Measurements from ENCODE around the gene ARHGAP21.

The ARHGAP21 gene

GRCh38 chr10:24722131-24722675, 1.5 kb downstream of the ARHGAP21 start:
- no peak for DNase-seq

DNA sequence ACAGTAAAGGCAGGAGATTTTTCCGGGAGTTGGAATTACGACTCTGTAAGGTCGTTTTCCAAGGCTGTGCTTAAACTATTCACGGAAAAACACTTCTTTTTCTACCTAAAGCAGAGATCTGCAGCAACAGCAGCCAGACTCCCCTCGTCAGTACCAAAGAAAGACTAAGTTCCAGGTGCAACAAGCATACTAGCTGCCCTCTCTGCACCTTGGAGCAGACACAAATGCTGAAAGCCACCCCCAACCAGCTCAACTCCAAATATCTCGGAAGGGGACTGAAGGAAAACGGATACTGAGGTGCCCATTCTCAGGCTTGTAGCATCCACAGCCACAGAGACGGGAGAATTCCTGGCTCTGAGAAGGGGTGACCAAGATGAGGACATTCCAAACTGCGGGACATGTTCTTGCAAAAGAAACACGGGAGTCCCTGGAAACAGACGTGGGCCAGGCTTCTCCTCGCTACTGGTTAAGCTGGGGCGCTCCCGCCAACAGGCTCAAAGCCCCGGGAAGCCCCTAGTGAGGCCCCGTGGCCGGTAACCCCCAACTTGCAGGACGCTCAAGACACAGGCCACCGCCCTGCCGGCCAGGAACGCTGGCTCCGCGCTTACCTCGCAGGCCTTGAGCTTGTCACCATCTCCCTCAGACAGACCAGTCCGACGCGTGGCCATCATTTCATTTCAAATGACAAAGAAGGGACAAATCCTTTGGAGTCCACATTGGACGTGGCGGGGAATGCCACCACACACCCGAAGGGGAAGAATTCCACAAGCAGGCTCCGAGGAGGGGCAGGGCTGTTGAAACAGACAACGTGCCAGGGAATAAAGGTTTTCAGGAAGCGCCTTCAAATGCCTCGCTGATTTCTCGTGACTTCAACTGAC, 2.2 kb downstream of the ARHGAP21 start:
- no peak for DNase-seq

DNA sequence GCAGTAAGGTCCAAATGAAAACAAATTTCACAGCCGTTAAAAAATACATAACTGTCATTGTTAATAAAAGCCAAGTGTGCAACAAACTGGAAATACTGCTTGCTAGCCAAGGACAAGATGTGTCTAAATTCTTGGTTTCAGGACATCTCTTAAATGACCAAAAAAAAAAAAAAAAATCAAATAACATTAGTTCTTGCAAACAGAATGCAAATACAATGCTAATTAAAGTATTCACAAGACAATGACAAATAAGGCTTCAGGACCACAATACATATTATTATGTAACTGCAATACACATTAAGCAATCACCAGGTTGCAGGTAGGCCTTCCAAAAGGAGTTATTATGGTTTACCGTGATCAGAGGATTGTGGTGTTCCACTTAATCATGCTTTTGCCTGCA, 3.6 kb downstream of the ARHGAP21 start:
- DNase-seq, result no peak

DNA sequence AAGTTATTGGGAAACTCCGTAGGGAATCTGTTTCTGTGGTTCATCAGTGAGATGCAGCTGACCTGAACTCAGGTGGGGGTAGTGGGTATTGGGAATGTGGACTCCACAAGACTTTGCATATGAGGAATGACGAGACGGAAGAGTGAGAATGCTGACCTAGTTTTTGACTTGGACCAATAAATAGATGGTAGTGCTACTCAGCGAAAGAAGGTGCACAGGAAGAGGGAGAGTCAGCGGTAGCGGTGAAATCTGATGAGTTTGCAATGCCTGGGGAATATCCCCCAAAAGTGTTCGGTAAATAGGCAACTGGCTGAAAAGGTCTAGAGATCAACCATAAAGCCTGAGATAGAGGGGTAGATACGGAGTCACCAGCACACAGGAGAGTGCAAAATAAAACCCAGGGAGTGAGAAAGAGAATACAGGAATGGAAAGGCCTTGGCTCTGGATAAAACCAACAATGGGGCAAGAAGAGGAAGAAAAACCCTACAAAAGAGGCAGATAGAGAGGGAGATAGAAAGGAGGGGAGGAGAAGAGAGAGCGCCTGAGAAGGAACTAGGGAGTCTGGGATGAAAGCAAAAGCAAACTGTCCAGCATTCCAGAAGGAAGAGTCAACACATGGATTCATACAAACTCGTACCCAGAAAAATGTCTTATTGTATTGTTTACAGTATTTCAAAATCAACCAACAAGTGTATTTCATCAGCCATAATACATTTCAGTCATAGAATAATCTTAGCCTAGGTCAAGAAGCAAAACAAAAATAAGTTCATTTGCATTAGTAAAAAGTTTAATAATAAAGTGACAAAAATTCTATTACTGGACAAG, 5.4 kb downstream of the ARHGAP21 start:
- no peak for DNase-seq

GRCh38 chr10:24716295-24716694, 7.4 kb downstream of the ARHGAP21 start:
- no peak for DNase-seq

DNA sequence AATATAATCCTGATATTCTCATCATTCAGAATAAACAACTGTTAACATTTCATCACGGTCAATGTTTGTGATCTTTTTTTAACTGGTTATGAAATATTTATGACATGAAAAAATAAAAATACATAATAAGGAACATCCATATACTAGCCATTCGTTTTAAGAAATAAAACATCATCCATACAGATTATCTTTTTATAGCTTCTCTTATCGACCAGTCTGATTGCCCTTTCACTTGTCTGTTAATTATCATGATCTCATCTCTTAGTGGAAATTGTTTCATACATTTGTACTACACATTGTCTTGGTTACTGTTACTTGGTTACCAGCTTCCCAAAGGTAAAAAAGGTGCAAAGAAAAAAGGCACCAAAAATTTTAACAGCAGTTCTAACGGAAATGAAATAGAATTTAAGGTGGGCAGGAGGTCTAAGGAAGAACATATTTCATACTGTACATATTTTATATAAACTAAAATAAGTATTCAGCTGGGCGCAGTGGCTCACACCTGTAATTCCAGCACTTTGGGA, 8.4 kb downstream of the ARHGAP21 start:
- no peak for DNase-seq

DNA sequence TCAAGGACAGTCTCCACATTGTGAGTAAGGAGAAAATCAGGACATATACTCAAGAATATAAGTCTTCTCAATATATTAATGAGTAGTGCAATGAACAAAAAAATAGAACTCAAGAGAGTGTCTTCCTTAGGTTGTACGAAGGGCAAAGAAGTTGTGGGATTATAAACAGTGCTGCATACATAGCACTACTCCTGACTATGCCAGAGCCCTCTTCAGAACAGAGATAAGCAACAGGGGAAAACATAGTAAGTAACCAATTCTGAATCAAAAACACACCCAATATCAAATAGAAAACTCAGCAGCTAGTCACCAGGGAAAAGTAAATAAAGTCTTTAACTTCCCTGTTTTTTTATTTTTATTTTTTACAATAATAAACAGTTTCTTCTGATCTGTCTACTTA, 10.6 kb downstream of the ARHGAP21 start:
- DNase-seq, result no peak

GRCh38 chr10:24711465-24711864, 12.2 kb downstream of the ARHGAP21 start:
- DNase-seq, result no peak

GRCh38 chr10:24708081-24708480, 15.6 kb downstream of the ARHGAP21 start:
- DNase-seq, result no peak

GRCh38 chr10:24707445-24707844, 16.2 kb downstream of the ARHGAP21 start:
- DNase-seq, result no peak

DNA sequence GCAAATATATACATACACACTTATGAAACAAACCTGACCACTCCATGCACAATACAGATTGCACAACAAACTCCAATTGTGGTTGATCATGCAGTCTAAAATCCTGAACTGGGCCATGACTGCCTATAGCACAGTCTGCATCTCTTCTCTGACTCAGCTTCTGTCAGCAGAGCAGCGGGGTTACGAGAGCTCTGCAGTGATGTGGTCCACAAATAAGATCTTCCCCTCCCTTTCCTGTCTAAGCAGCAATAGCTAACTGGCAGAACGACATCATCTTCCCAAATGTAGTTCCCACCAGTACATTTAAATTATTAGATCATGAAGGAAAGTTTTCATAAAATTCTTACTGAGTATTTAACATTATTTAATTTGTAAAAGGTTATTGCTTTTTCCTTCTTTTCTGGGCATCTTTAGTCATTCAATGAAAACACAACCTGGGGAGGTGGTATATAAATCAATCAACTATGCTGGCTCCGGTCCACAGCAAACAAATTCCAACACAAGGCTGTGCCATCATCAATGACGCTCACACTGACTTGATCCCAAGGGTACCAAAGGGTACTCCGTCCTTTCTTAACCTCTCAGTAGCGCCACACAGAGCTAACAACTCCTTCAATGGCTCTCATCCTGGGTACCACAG, 17.1 kb downstream of the ARHGAP21 start:
- DNase-seq, result peak; percentile 50

- no peak for DNase-seq
These were observed 20.0 kb downstream of the ARHGAP21 start for GRCh38 chr10:24703700-24704099.

- peak; percentile 16 for DNase-seq
These were observed 22.2 kb downstream of the ARHGAP21 start for GRCh38 chr10:24701447-24701846.

GRCh38 chr10:24700948-24701347, 22.7 kb downstream of the ARHGAP21 start:
- no peak for DNase-seq

DNA sequence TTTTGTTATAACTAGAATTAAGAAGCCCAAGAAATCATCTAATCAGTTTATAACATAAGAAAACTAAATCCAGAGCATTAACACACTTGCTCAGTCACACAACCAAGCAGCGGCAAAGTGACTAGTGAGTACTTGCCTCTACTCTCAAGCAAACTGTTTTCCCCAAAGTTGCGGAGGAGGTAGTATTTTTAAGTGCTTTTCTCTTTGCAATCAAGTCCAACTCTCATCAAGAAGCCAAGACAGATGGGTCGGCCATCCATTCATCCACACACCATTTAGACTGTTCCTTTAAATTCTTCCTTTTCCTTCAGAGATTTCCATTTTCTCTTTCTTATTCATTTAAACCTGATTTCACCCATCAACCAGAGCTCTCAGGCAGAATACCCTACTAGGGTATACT, 25.4 kb downstream of the ARHGAP21 start:
- no peak for DNase-seq

- no peak for DNase-seq
These were observed 26.6 kb downstream of the ARHGAP21 start for GRCh38 chr10:24697080-24697479.

DNA sequence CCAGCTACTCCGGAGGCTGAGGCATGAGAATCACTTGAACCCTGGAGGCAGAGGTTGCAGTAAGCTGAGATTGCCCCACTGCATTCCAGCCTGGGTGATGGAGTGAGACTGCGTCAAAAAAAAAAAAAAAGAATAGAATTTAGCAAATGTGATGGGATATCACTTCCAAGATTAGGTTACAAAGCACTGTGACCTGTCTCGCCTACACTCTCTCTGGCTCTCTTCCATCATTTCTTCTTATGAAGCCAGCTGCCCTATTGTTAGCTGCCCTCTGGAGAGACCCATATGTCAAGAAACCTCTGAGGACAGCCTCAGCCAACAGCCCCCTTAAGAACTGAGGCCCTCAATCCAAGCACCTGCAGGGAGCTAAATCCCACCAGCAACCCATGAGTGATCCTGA, 28.2 kb downstream of the ARHGAP21 start:
- no peak for DNase-seq

DNA sequence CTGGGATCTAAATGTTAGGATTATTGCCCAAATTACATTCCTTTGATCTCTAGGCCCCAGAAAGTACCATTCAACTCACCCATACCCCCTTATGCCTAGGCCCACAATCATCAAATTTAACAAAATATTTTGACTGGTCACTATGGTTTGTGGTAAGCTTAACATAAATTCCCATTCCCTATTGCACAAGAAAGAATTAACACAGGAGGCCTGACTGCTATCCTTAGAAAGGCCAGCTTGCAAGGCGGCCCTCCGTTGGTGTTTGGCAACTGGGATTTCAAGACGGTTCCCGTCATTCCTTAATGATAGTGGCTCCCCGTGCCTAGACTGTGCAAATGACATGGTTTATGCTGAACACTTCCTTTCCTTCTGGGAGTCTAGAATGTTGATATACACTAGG, 29.6 kb downstream of the ARHGAP21 start:
- DNase-seq, result no peak

DNA sequence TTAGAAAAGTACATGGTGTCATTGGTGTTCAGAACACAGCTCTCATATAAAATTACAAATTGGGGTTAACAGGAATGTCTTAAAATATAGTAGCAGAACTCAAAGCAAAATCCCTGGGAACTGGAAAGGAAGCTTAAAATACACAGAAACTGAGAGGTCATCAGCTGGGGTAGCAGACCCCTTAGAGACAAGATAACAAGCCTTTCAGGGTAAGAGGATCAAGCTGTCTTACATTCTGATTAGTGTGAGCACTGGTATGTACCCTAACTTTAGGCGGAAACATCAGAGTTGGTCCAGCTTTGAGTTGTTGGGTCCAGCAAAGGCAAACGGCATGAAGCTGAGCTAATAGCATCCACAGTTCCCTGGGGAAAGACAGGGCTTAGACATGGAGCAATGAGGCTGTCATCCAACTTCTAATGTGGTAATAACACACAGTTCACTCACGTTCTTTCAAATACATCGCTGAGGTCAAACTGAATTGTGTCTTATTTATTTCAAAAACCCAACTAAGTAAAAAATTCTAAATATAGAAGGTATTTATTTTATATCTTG, 32.6 kb downstream of the ARHGAP21 start:
- no peak for DNase-seq

GRCh38 chr10:24685958-24686540, 37.6 kb downstream of the ARHGAP21 start:
- DNase-seq, result no peak

DNA sequence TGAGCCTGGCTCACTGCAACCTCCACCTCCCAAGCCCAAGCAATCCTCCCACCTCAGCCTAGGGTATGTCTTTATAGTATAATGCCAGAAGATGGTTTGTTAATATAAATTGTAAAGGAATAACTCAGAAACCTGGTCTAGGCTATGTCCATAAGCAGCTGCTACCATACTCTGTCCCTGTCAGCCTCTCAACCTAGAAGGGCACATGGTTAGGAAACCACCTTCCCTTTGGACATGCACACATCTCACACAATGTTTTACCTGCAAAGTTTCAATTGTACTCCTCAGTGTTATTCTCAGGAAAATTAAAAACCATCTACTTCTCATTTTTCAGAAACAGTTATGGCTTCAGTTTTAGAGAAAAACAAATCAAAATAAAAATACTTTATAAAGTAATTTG, 40.1 kb downstream of the ARHGAP21 start:
- no peak for DNase-seq

DNA sequence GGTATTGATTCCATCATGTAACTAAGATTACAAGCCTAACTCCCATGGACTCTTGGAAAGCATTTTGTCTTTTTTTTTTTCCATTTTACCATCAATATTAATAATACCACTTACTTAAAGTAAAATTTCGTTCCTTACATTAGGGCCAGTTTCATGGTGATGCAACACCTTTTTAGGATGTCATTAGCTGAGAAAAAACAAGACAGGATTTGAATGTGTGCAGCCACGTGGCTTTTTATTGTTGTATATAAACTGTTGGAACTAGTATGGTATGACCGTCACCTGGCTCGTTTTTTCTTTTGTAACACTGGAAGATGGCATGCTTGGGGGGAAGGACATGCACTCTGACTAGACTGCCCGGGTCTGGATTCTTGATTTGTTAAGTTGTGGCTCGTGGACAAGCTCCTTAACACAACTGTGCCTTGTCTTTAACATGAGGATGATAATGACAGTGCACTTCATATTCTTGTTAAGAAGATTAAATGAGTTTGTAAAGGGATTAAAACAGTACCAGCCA, 42.1 kb downstream of the ARHGAP21 start:
- no peak for DNase-seq
